ENCODE measurements around the gene BCL10. TPM values are rescaled to one million over a fixed set of nuclear protein-coding genes. Genes with fewer than 3 reads are reported as not detected.
A peak's percentile ranks its signal among the peaks of the same experiment; 100 is the strongest.

Gene BCL10
- total RNA-seq, 2 experiments from 2014 or later: 23.9 to 26.9 TPM

DNA sequence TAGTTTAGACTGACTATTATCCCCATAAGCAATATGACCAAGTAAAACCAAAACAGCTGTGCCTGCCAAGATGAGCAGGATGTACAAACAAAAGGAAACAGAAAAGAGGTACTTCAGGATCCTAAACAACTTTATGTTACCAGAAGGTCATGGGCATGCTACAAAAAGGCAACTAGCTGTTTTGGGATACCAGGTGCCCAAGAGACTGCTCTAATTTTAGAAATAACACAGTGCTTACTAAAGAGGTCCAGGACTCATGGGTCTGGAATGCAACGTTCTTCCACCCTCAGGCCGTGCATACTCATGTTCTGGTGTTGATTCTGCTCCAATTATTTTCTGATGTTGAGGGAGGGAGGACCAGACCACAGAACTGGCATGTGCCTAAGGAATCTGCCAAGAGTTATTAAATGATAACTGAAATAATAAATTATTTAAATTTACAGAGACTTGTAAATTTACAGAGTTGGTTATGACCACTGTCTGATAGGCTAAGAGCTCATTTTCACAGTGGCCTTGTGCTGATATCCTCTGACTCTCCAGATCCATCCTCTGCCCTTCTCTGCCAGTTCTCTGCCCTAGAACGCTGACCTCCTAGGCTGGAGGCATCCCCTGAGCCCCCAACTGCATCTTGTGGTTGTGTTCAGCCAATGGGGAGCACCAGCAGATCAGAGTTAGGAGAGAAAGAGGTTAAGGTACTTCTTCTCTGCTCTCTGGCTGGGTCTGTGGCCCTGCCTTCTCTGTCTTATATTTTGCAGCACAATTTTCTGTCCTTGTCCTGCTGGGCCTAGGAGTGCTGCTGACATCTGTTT is 37.7 kb upstream of the BCL10 start:
- Mint-ChIP-seq H3K27ac (no peak overlapping the region), H3K9me3 (ENCODE audit: low read depth) (no peaks in the 10 kb centered on the region), H3K27me3 (peaks cover 87% of the 10 kb centered on the region), H3K4me3 (no peak overlapping the region), H3K4me1 (no peaks in the 10 kb centered on the region), H3K36me3 (no peaks in the 10 kb centered on the region)
- ATAC-seq (no peak), DNase-seq (no peak)
- CTCF ChIA-PET: no interaction called here

DNA sequence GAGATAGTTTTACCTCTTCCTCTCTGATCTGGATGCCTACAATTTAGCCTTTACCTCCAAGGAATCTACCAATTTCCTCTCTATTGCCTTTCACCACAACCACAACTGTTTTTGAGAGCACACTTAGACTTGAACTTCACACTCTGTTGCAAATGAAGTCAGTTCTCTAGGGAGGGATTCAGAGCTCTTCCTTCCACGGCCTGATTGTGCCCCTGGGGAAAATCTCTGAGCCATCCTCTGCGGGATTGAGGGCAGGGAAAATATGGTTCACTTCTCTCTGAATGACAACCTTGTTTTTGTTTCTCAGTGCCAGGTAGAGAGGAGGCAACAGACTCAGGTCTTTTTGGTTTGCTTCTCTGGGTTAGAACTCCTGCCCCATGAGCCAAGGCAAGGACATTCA is 35.4 kb upstream of the BCL10 start:
- no peaks in the 10 kb centered on the region for H3K9me3 Mint-ChIP-seq (ENCODE audit: low read depth)
- peaks cover 2% of the 10 kb centered on the region for H3K4me1 Mint-ChIP-seq
- CTCF ChIA-PET: no interaction called here
- ATAC-seq (no peak), DNase-seq (no peak)
- peaks cover 83% of the 10 kb centered on the region for H3K27me3 Mint-ChIP-seq
- no peaks in the 10 kb centered on the region for H3K36me3 Mint-ChIP-seq
- no peak overlapping the region for H3K4me3 Mint-ChIP-seq
- H3K27ac Mint-ChIP-seq: no peak overlapping the region

DNA sequence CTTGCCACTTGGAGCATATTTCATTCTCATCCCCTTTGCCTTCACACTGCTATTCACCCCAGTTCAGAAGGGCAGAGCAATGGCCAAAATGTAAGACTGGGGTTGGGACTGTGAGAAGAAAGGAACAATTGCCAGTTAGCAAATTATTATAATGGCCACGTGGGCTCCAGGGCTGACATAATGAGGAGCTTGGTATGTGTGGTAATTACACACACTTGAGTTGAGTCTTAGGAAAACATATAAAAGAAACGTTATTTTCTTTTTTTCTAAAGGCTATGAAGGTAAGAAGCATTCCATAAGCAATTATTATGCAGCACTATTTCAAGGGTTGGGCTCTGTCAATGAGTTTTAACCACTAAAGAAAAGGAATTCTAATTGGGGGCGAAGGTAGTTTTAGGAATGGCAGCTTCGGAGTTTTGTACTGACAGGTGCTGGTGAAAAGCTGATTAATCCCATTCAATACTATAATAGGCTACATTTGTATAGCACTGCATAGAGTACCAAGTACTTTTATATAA is 32.5 kb upstream of the BCL10 start:
- Mint-ChIP-seq H3K36me3 (no peaks in the 10 kb centered on the region), H3K4me1 (peaks cover 2% of the 10 kb centered on the region), H3K9me3 (ENCODE audit: low read depth) (no peaks in the 10 kb centered on the region), H3K4me3 (no peak overlapping the region), H3K27me3 (peaks cover 77% of the 10 kb centered on the region), H3K27ac (no peak overlapping the region)
- CTCF ChIA-PET: interaction anchor here (0.6 to 1.9 kb wide), 11 partner anchors 10 to 710 kb away, joined by 3 to 8 read pairs (median 3); partner anchors contain the start of gene CCN1
- no peak for DNase-seq
- ATAC-seq: no peak

DNA sequence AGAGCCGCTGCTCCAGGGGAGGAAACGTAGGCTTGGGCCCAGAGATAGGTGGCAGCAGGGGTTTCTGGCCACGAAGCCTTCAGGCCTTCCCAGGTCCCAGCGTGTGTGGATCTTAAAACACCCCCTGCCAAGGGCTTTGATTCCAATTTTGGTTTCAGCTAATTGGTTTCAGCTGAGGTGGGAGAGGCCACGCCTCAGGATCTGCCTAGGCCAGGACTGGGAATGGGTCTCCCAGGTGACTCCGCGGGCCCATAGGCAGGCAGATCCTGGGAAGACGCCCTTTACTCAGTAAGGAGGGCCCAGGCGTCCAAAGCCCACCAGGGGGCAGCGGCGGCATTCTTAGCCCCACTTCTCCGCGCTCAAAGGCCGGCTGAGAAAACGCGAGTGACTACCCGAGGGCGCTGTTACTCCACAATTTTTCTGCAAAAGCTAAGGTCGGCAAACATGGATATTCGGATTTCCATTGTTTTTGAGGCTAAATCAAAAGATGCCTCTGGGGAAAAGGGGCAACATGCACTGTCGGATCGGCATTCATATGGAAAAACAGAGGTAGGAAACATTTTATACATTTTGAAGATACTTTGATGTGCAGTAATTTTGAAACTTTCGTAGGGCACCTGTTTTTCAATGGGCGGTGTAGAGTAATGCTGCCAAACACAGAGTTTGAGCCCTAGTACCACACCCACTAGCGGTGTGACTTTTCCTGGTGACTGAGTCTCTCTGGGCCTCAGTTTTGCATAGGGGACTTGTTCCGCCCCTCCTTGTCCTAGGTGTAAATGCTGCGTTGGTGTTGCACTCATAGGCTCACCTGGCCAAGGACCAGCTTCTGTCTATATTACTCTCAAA is 31.8 kb upstream of the BCL10 start:
- ATAC-seq: peak; percentile 87
- Mint-ChIP-seq H3K4me3 (no peak overlapping the region), H3K36me3 (no peaks in the 10 kb centered on the region), H3K4me1 (peaks cover 2% of the 10 kb centered on the region), H3K9me3 (ENCODE audit: low read depth) (no peaks in the 10 kb centered on the region), H3K27me3 (peaks cover 77% of the 10 kb centered on the region), H3K27ac (no peak overlapping the region)
- CTCF ChIA-PET: interaction anchor here (0.6 to 1.9 kb wide), 12 partner anchors 9 to 1621 kb away, joined by 3 to 8 read pairs (median 3); partner anchors contain the start of gene CCN1
- DNase-seq: peak; percentile 75

DNA sequence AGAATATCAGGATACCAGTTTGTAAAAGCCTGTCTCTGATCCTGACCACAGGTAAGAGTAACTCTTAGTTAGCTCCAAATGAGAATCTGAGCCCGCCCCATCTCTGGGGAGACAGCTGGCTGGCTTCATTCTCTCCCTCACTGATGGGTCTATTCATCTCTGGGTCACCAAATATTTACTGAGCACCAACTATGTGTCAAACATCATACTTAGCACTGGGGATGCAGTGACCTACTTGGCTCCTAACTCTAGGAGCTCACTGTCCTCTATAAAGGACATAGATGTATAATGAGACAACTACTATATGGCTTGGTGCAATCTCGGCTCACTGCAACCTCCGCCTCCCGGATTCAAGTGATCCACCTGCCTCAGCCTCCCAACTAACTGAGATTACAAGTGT is 29.8 kb upstream of the BCL10 start:
- H3K27me3 Mint-ChIP-seq: peaks cover 83% of the 10 kb centered on the region
- no peak overlapping the region for H3K27ac Mint-ChIP-seq
- CTCF ChIA-PET: no interaction called here
- no peak overlapping the region for H3K4me3 Mint-ChIP-seq
- peaks cover 2% of the 10 kb centered on the region for H3K4me1 Mint-ChIP-seq
- no peaks in the 10 kb centered on the region for H3K9me3 Mint-ChIP-seq (ENCODE audit: low read depth)
- no peak for DNase-seq
- ATAC-seq: no peak
- H3K36me3 Mint-ChIP-seq: no peaks in the 10 kb centered on the region

DNA sequence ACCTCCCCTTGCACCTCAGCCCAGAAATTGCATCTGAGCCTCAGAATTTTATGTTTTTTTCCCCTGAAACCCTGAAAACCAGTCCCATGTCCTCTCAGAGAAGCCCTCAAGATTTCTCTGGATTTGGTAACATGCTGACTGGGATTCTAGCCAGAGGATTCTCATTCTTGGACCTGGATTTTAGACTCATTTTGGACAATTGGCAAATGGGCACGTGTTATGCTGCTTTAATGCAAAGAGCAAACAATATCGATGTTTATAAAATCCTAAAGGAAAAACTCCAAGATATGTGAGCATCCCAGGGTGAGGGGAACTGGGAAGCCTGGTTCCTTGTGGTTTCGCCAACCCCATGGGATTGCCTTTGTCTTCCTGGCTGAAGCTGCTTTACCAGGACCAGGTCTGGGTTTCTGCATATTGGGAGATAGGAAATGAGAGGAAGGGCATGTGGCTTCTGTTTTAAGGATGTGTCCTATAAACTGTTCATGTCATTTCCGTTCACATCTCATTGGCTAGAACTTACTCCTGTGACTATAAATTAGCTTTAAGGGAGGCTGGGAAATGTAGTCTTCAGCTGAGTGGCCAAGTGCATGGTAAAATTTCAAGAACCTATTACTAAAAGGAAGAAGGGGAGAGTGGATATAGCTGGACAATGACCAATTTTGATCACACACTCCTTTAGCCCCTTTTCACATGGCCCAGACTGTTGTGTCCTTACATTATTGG is 27.2 kb upstream of the BCL10 start:
- Mint-ChIP-seq H3K4me1 (peaks cover 5% of the 10 kb centered on the region), H3K4me3 (no peak overlapping the region), H3K27ac (no peak overlapping the region), H3K27me3 (peaks cover 75% of the 10 kb centered on the region), H3K36me3 (no peaks in the 10 kb centered on the region), H3K9me3 (ENCODE audit: low read depth) (no peaks in the 10 kb centered on the region)
- CTCF ChIA-PET: interaction anchor here (1.2 kb wide), 1 partner anchor 44 kb away, joined by 4 read pairs; the partner anchor contains the start of gene C1orf52
- ATAC-seq (no peak), DNase-seq (no peak)

DNA sequence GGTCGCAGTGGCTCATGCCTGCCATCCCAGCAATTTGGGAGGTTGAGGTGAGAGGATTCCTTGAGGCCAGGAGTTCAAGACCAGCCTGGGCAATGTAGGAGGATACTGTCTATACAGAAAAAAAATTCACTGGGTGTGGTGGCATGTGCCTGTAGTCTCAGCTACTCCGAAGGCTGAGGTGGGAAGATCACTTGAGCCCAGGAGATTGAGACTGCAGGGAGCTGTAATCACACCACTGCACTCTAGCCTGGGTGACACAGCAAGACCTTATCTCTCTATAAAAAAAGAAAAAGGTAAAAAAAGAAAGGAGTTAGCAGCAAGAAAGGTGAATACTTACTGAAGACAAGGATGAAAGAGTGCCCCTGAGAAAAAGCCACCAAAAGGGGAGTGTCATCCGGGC is 23.7 kb upstream of the BCL10 start:
- Mint-ChIP-seq H3K4me3 (no peak overlapping the region), H3K27ac (no peak overlapping the region), H3K4me1 (peaks cover 22% of the 10 kb centered on the region), H3K9me3 (ENCODE audit: low read depth) (no peaks in the 10 kb centered on the region), H3K27me3 (peaks cover 73% of the 10 kb centered on the region), H3K36me3 (peaks cover 3% of the 10 kb centered on the region)
- CTCF ChIA-PET: no interaction called here
- no peak for DNase-seq
- no peak for ATAC-seq

DNA sequence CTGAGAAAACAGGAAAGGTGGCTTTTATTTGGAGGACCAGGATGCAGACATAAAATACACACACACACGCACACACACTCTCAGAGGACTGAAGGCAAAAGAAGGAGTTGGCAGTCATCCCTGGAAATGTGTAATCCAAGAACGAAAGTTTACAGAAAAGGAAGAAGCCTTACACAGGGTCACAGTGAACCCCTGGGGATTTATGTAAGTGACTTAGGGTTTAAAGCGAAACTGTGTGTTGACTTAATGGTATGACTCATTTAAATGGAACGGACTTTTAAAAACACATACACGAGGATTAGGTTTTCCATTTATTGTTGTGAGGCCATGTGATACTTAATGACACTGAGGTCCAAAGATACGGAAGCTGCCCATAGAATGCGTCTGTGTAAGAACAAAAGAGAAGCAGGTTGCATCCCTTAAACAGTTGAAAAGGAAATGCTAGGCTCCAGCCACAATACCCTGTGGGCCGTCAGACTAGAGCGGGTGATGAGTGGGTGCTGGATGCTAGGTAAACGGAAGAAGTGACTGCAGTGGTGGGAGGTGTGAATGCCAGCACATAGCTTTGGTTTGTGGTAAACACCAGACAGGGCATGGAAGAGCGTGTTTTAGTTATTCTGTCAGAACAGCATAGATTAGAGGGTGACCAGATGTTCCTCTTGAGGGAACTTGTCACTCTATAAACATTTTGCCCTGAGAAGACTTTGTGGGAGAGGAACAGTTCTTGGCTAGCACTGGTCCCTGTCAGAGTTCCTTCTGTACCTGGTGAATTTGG is 21.6 kb upstream of the BCL10 start:
- peak overlapping the region; percentile 42 for H3K27ac Mint-ChIP-seq
- peak; percentile 92 for ATAC-seq
- H3K9me3 Mint-ChIP-seq (ENCODE audit: low read depth): no peaks in the 10 kb centered on the region
- H3K4me1 Mint-ChIP-seq: peaks cover 22% of the 10 kb centered on the region
- DNase-seq: peak; percentile 87
- H3K36me3 Mint-ChIP-seq: peaks cover 3% of the 10 kb centered on the region
- H3K27me3 Mint-ChIP-seq: peaks cover 73% of the 10 kb centered on the region
- CTCF ChIA-PET: interaction anchor here (1.1 to 2.1 kb wide), 6 partner anchors 10 to 353 kb away, joined by 3 to 6 read pairs (median 4); partner anchors contain the start of gene C1orf52
- peak overlapping the region; percentile 55 for H3K4me3 Mint-ChIP-seq

DNA sequence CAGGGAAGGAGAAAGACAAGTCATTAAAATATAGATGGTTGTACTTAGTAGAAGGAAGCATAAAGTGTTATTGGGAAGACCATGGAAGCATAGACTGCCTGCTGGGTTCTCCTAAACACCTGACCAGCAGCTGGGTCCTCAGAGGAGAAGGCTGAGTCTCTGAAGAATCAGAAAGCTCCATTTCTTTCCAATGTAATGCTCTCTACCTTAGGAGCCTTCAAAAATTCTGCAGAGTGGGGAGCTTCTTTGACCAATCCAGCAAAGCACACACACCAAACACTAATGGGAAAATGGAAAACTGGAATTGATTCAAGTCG is 21.1 kb upstream of the BCL10 start:
- Mint-ChIP-seq H3K36me3 (peaks cover 3% of the 10 kb centered on the region), H3K9me3 (ENCODE audit: low read depth) (no peaks in the 10 kb centered on the region), H3K27ac (no peak overlapping the region), H3K4me3 (peak overlapping the region; percentile 55), H3K27me3 (peaks cover 72% of the 10 kb centered on the region), H3K4me1 (peaks cover 22% of the 10 kb centered on the region)
- CTCF ChIA-PET: interaction anchor here (0.8 to 2.1 kb wide), 6 partner anchors 11 to 353 kb away, joined by 3 to 6 read pairs (median 4); partner anchors contain the start of gene C1orf52
- ATAC-seq (no peak), DNase-seq (no peak)

DNA sequence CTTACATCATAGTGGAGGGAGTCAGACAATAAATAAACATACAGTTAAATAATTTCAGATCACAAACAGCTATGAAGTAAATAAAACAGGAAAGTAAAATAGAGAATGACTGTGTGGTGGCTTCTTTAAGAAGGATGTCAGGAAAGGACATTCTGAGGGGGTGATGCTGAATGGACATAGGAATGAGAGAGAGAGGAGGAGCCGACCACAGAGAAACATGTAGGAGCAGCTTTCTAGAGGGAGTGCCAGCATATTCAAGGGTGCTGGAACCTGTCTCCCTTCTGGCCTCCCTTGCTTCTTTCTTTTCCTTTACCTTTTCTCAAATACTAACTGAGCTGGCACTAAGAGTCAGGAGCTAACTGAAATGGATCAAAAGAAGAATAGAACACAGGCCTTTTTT is 20.5 kb upstream of the BCL10 start:
- no peaks in the 10 kb centered on the region for H3K9me3 Mint-ChIP-seq (ENCODE audit: low read depth)
- H3K4me1 Mint-ChIP-seq: peaks cover 22% of the 10 kb centered on the region
- DNase-seq: no peak
- H3K27me3 Mint-ChIP-seq: peaks cover 71% of the 10 kb centered on the region
- no peak overlapping the region for H3K27ac Mint-ChIP-seq
- H3K36me3 Mint-ChIP-seq: peaks cover 3% of the 10 kb centered on the region
- CTCF ChIA-PET: interaction anchor here (0.8 to 2.1 kb wide), 5 partner anchors 11 to 352 kb away, joined by 3 to 6 read pairs (median 4); partner anchors contain the start of gene C1orf52
- H3K4me3 Mint-ChIP-seq: no peak overlapping the region
- no peak for ATAC-seq

DNA sequence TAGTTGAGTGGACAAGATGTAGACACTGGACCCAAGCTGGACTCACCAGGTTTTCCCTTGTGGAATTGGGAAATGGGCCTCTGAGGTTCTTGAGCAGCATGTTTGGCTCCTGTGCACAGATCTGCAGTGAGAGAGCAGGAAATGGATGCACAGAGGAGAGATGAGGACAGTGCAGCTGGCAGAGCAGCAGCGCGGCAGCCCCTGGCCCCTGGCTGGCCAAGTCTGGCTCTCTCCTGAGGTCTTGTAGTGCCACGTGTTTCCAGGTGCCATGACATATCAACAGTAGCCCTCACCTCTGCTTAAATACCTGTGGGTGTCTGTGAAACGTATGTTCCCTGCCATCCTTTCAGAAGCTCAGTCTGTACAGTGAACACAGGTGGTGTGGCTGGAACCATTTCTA is 19.2 kb upstream of the BCL10 start:
- Mint-ChIP-seq H3K4me1 (peaks cover 22% of the 10 kb centered on the region), H3K27me3 (peaks cover 73% of the 10 kb centered on the region), H3K9me3 (ENCODE audit: low read depth) (no peaks in the 10 kb centered on the region), H3K4me3 (no peak overlapping the region), H3K27ac (no peak overlapping the region), H3K36me3 (peaks cover 3% of the 10 kb centered on the region)
- DNase-seq (no peak), ATAC-seq (no peak)
- CTCF ChIA-PET: interaction anchor here (1.3 to 1.7 kb wide), 2 partner anchors 36 to 397 kb away, joined by 4 to 5 read pairs; partner anchors contain the start of gene C1orf52

DNA sequence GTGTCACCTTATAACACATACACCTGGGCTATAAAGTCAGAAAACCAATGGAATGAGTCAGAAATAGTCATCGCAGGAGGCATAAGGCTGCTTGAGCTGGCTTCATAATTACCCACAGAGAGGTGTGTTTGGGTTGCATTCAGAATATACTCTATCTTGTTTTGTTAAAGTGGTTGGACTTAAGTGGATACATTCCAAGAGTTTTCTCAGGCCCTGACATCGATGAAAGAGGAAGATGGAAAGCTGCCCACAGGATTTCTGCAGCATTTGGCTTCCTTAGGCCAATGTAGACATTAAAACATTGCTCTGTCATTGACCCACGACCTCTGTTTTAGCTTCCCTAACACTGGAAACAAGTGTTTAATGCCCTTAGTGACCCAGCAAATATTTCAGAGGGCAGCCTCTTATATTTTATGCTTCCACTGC is 18.6 kb upstream of the BCL10 start:
- DNase-seq (no peak), ATAC-seq (no peak)
- CTCF ChIA-PET: interaction anchor here (1.3 to 1.7 kb wide), 2 partner anchors 36 to 398 kb away, joined by 4 to 5 read pairs; partner anchors contain the start of gene C1orf52
- H3K4me1 Mint-ChIP-seq: peaks cover 22% of the 10 kb centered on the region
- H3K4me3 Mint-ChIP-seq: no peak overlapping the region
- peaks cover 3% of the 10 kb centered on the region for H3K36me3 Mint-ChIP-seq
- peaks cover 75% of the 10 kb centered on the region for H3K27me3 Mint-ChIP-seq
- no peaks in the 10 kb centered on the region for H3K9me3 Mint-ChIP-seq (ENCODE audit: low read depth)
- H3K27ac Mint-ChIP-seq: no peak overlapping the region
